Loucy (cell line): ENCODE measurements around the gene STK32C.

Experiments
- H2AFZ ChIP-seq: fragments of 200-600 bp; sonication (generic); 2 replicates; pipeline ENCODE4 v1.6.0; 2016; ENCODE audit warnings: antibody characterized with exemption, mild to moderate bottlenecking, low read length, moderate library complexity
- H3F3A ChIP-seq: fragments of 200-600 bp; 2 replicates; pipeline ENCODE4 v1.6.0; 2016; ENCODE audit warnings: antibody characterized with exemption, low read depth, mild to moderate bottlenecking
- H3K27me3 ChIP-seq: fragments of 200-600 bp; sonication (generic); 2 replicates; pipeline ENCODE4 v1.6.1; 2014; ENCODE audit warnings: low read length, mild to moderate bottlenecking; ENCODE audit not compliant: insufficient read depth, poor library complexity, severe bottlenecking
- H3K36me3 ChIP-seq: fragments of 200-600 bp; sonication (generic); 2 replicates; pipeline ENCODE4 v1.6.1; 2016; ENCODE audit warnings: low read length; ENCODE audit not compliant: insufficient read depth
- H3K4me1 ChIP-seq: fragments of 200-600 bp; sonication (generic); 2 replicates; pipeline ENCODE4 v1.5.1; 2014; ENCODE audit warnings: low read length, mild to moderate bottlenecking; ENCODE audit not compliant: insufficient read depth, poor library complexity, severe bottlenecking
- H3K4me2 ChIP-seq: fragments of 200-600 bp; sonication (generic); 2 replicates; pipeline ENCODE4 v1.6.0; 2014; ENCODE audit warnings: antibody characterized with exemption, low read length, low read depth, mild to moderate bottlenecking; ENCODE audit not compliant: poor library complexity, severe bottlenecking
- H3K4me3 ChIP-seq: fragments of 200-600 bp; sonication (generic); 2 replicates; pipeline ENCODE4 v1.5.1; 2014; ENCODE audit warnings: low read length, mild to moderate bottlenecking, mixed read lengths; ENCODE audit not compliant: poor library complexity, severe bottlenecking
- H3K79me2 ChIP-seq: fragments of 200-600 bp; sonication (generic); 2 replicates; pipeline ENCODE4 v1.6.1; 2014; ENCODE audit warnings: low read length; ENCODE audit not compliant: insufficient read depth
- H3K9ac ChIP-seq: fragments of 200-600 bp; sonication (generic); 2 replicates; pipeline ENCODE4 v1.6.0; 2014; ENCODE audit warnings: mild to moderate bottlenecking, low read depth, low read length, moderate library complexity; ENCODE audit not compliant: poor library complexity, severe bottlenecking
- H3K9me2 ChIP-seq: fragments of 200-600 bp; sonication (generic); replicated peaks from 2 replicates; pipeline ENCODE4 v1.6.1; 2016; ENCODE audit warnings: low read depth, low read length, mixed read lengths
- H3K9me3 ChIP-seq: fragments of 200-600 bp; sonication (generic); 2 replicates; pipeline ENCODE4 v1.6.1; 2014; ENCODE audit warnings: mild to moderate bottlenecking, antibody characterized with exemption, low read length, low read depth; ENCODE audit not compliant: insufficient read depth
- H4K20me1 ChIP-seq: fragments of 200-600 bp; sonication (generic); 2 replicates; pipeline ENCODE4 v1.6.0; 2014; ENCODE audit warnings: antibody characterized with exemption, low read length, mild to moderate bottlenecking; ENCODE audit not compliant: insufficient read depth, poor library complexity, severe bottlenecking
- CTCF ChIP-seq: fragments of 200-600 bp; sonication (generic); conservative IDR thresholded peaks from 2 replicates; pipeline ENCODE4 v1.5.1; 2014; ENCODE audit warnings: mild to moderate bottlenecking, antibody characterized with exemption, low read length
- EZH2phosphoT487 ChIP-seq: fragments of 200-600 bp; IDR thresholded peaks from 2 replicates; pipeline ENCODE4 v1.6.1; 2018; ENCODE audit warnings: antibody characterized with exemption, mild to moderate bottlenecking, moderate library complexity, borderline replicate concordance

Gene STK32C

DNA sequence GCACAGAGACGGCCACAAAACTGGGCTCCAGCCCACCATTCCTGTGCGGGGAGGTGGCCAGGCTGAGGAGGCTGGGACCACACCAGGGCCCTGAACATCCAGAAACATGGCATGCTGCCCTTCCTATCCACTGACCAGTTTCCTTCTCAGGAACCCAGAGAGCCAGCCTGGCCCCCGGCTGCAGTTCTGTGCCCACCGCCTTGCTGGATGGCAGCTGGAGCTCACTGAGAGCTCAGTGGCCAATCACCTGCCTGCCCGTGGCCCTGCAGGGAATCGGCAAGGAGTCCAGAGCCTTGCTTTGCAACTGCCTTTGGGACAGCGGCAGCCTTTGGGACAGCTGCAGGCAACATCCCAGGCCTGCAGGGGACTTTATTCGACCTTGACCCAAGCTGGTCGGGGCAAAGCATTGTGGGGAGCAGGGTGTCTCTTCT lies 30.4 kb downstream of the STK32C start:
- Histone ChIP-seq H3F3A (no peaks in the 10 kb centered on the region), H3K9ac (no peak overlapping the region), H3K4me2 (no peak overlapping the region), H3K4me1 (no peaks in the 10 kb centered on the region), H3K36me3 (no peaks in the 10 kb centered on the region), H3K9me3 (no peaks in the 10 kb centered on the region), H3K79me2 (no peaks in the 10 kb centered on the region), H3K27me3 (no peaks in the 10 kb centered on the region), H3K4me3 (no peak overlapping the region), H4K20me1 (no peaks in the 10 kb centered on the region), H3K9me2 (no peaks in the 10 kb centered on the region), H2AFZ (no peak overlapping the region)
- TF ChIP-seq CTCF, result no peak
- TF ChIP-seq EZH2phosphoT487, result no peak

- H3K36me3 ChIP-seq, result no peaks in the 10 kb centered on the region
- H3F3A ChIP-seq, result no peaks in the 10 kb centered on the region
- H3K4me2 ChIP-seq, result no peak overlapping the region
- no peaks in the 10 kb centered on the region for H3K27me3 ChIP-seq
- no peak overlapping the region for H2AFZ ChIP-seq
- no peaks in the 10 kb centered on the region for H4K20me1 ChIP-seq
- TF ChIP-seq EZH2phosphoT487 (no peak), CTCF (no peak)
- H3K9me2 ChIP-seq, result no peaks in the 10 kb centered on the region
- no peaks in the 10 kb centered on the region for H3K4me1 ChIP-seq
- no peak overlapping the region for H3K9ac ChIP-seq
- no peaks in the 10 kb centered on the region for H3K79me2 ChIP-seq
- no peaks in the 10 kb centered on the region for H3K9me3 ChIP-seq
- no peak overlapping the region for H3K4me3 ChIP-seq
Measured at GRCh38 chr10:132276706-132277105, 31.0 kb downstream of the STK32C start.

DNA sequence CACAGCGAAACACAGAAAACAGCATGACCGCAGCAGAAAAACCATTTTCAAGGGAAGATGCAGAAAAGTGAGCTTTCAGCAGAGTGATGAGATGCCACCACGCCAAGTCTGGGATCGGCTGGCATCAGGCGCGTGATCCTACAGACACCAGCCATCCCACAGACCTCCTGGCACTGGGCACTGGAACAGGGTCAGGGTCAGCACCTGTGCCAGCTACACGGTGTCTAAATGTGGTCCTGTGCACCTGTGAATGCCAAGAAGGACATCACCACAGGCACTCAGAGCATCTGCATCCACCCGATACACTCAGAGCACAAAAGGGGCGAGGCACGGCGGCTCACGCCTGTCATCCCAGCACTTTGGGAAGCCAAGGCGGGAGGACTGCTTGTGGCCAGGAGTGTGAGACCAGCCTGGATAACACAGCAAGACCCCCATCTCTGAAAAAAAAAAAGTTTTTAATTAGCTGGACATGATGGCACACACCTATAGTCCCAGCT lies 31.5 kb downstream of the STK32C start:
- H3K9me2 ChIP-seq, result no peaks in the 10 kb centered on the region
- no peak overlapping the region for H3K9ac ChIP-seq
- H3K27me3 ChIP-seq, result no peaks in the 10 kb centered on the region
- no peaks in the 10 kb centered on the region for H4K20me1 ChIP-seq
- no peak for TF ChIP-seq CTCF
- no peak for TF ChIP-seq EZH2phosphoT487
- no peak overlapping the region for H3K4me3 ChIP-seq
- H3K36me3 ChIP-seq, result no peaks in the 10 kb centered on the region
- no peaks in the 10 kb centered on the region for H3K9me3 ChIP-seq
- no peak overlapping the region for H3K4me2 ChIP-seq
- no peaks in the 10 kb centered on the region for H3K79me2 ChIP-seq
- H2AFZ ChIP-seq, result no peak overlapping the region
- no peaks in the 10 kb centered on the region for H3K4me1 ChIP-seq
- no peaks in the 10 kb centered on the region for H3F3A ChIP-seq
